Neutrophil (primary cell): ENCODE data around the gene C2orf80.

Source experiments
- H3K27ac ChIP-seq: fragments of 200-600 bp; sonication (generic); 2 replicates; pipeline ENCODE4 v1.5.1; 2016; ENCODE audit warnings: mild to moderate bottlenecking, moderate library complexity
- H3K27me3 ChIP-seq: fragments of 200-600 bp; sonication (generic); 2 replicates; pipeline ENCODE4 v1.6.0; 2016; ENCODE audit warnings: mild to moderate bottlenecking
- H3K36me3 ChIP-seq: fragments of 200-600 bp; sonication (generic); 2 replicates; pipeline ENCODE4 v1.5.1; 2017
- H3K4me1 ChIP-seq, 2 experiments: fragments of 200-600 bp in 1 of 2; sonication (generic) in 1 of 2; 1 replicate in 1 of 2; 2 replicates in 1 of 2; pipeline versions ENCODE4 v1.5.1 to v1.6.1; 2013 to 2016; ENCODE audit warnings: low read depth in 1 of 2, low read length in 1 of 2, mild to moderate bottlenecking in 1 of 2, moderate library complexity in 1 of 2; ENCODE audit not compliant: control insufficient read depth in 1 of 2, insufficient read depth in 1 of 2
- H3K4me3 ChIP-seq, 2 experiments: fragments of 200-600 bp in 1 of 2; sonication (generic) in 1 of 2; 1 replicate in 1 of 2; 2 replicates in 1 of 2; pipeline ENCODE4 v1.5.1; 2013 to 2016; ENCODE audit warnings: low read depth in 1 of 2, low read length in 1 of 2, mild to moderate bottlenecking in 1 of 2, moderate library complexity in 1 of 2
- H3K9me3 ChIP-seq: fragments of 200-600 bp; sonication (generic); 2 replicates; pipeline ENCODE4 v1.5.1; 2016
- TF ChIP-seq, protein P1 (sequence below): fragments of 200-600 bp; sonication (generic); IDR thresholded peaks from 2 replicates; pipeline ENCODE4 v1.5.1; 2016; ENCODE audit warnings: antibody characterized with exemption

Gene C2orf80

DNA sequence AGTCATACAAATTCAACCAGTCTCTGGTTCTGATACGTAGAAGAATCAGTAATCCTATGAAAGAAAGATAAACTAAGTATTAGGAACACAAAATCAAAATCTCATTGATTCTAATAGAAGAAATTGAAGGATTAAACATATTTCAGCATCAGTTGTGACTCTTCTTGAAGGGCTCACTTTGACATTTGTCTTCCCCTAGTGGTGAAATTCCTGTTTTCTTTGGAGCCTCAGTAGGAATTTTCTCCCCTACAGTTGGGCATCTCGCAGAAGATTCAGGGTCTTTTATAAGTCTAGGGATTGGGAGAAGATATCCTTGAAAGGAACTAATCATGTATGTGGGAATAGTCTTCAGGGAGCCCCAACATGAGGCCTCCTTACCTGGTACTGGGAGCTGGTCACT is 41.0 kb downstream of the C2orf80 start:
- Histone ChIP-seq H3K9me3 (no peaks in the 10 kb centered on the region), H3K4me3 (no peak overlapping the region), H3K27ac (no peak overlapping the region), H3K36me3 (no peaks in the 10 kb centered on the region), H3K4me1 (peaks cover 0 to 4% of the 10 kb centered on the region in 2 experiments), H3K27me3 (no peaks in the 10 kb centered on the region)
- TF ChIP-seq, protein P1, sequence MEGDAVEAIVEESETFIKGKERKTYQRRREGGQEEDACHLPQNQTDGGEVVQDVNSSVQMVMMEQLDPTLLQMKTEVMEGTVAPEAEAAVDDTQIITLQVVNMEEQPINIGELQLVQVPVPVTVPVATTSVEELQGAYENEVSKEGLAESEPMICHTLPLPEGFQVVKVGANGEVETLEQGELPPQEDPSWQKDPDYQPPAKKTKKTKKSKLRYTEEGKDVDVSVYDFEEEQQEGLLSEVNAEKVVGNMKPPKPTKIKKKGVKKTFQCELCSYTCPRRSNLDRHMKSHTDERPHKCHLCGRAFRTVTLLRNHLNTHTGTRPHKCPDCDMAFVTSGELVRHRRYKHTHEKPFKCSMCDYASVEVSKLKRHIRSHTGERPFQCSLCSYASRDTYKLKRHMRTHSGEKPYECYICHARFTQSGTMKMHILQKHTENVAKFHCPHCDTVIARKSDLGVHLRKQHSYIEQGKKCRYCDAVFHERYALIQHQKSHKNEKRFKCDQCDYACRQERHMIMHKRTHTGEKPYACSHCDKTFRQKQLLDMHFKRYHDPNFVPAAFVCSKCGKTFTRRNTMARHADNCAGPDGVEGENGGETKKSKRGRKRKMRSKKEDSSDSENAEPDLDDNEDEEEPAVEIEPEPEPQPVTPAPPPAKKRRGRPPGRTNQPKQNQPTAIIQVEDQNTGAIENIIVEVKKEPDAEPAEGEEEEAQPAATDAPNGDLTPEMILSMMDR: no peak

GRCh38 chr2:208147759-208148158 is 42.1 kb downstream of the C2orf80 start:
- Histone ChIP-seq H3K9me3 (no peaks in the 10 kb centered on the region), H3K36me3 (no peaks in the 10 kb centered on the region), H3K27me3 (no peaks in the 10 kb centered on the region), H3K4me3 (no peak overlapping the region), H3K27ac (no peak overlapping the region), H3K4me1 (peaks cover 0 to 4% of the 10 kb centered on the region in 2 experiments)
- TF ChIP-seq, protein P1: no peak

DNA sequence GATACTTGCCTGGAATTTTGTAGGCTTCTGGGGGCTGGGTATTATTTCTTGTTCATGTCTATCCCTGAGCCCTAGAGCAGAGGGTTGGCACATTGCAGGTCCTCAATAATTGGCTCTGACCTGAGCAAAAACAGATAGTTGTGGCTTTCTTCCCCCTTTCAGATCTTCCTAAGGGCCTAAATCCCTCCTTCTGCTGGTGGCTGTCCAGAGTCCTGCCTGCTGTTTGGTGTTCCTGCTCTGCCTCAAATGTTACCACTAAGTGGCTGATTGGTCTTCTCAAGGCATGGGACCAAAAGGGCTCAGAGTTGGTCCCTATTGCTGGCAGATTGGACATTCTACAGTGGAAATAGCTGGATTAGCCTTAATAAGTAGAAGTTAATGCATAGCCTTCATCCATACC is 42.8 kb downstream of the C2orf80 start:
- Histone ChIP-seq H3K9me3 (no peaks in the 10 kb centered on the region), H3K36me3 (no peaks in the 10 kb centered on the region), H3K27ac (no peak overlapping the region), H3K27me3 (no peaks in the 10 kb centered on the region), H3K4me1 (peaks cover 0 to 4% of the 10 kb centered on the region in 2 experiments), H3K4me3 (no peak overlapping the region)
- TF ChIP-seq, protein P1: no peak

DNA sequence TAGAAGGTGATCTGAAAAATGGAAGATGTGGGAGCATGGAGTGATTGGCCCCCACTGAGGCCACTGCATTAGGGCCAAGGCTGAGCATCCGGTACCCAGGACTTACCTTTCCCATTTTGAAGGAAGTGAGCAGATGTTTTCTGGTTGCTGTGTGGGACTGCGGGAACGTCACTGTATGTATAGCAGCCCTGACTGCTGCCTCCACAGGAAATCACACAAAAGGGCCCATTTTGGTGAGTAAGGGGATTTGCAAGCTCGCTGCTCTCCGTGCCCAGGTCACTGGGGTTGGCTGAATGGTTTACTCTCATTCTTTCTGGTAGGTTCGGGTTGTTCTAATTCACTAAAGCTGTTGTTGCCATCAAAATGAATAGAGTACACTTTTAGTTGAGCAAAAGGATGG is 43.8 kb downstream of the C2orf80 start, which contains the start of gene CRYGB:
TSS of gene CRYGB (minus strand) at position 153 of the 400 bp plus-strand sequence. CDS start at position 115, 38 bp downstream.
- TF ChIP-seq, protein P1: no peak

GRCh38 chr2:208142925-208143799 is 46.7 kb downstream of the C2orf80 start:
- H3K36me3 ChIP-seq: no peaks in the 10 kb centered on the region
- H3K4me1 ChIP-seq: no peaks in the 10 kb centered on the region
- H3K27ac ChIP-seq: no peak overlapping the region
- H3K9me3 ChIP-seq: no peaks in the 10 kb centered on the region
- H3K4me3 ChIP-seq: no peak overlapping the region
- TF ChIP-seq, protein P1: no peak
- no peaks in the 10 kb centered on the region for H3K27me3 ChIP-seq

More for the DNA sequence above, 43.8 kb downstream of the C2orf80 start, which contains the start of gene CRYGB:
- Histone ChIP-seq H3K4me3 (no peak within 1 kb of the TSS), H3K27ac (no peak within 1 kb of the TSS), H3K36me3 (no peaks in the 10 kb centered on the region), H3K27me3 (no peaks in the 10 kb centered on the region), H3K9me3 (no peaks in the 10 kb centered on the region), H3K4me1 (peaks cover 0 to 4% of the 10 kb centered on the region in 2 experiments)
